Peyer's patch (tissue), 4 donors: ENCODE data around the gene MICAL3. TPM values are rescaled to one million over a fixed set of nuclear protein-coding genes. Genes with fewer than 3 reads are reported as not detected.
A peak's percentile ranks its signal among the peaks of the same experiment; 100 is the strongest.

Experiments used
- DNase-seq, 3 donors: peaks; one replicate each; pipeline ENCODE4 v3.0.0-alpha.2; 2017 to 2019
- H3K27ac ChIP-seq, 4 donors: fragments of 200-600 bp; sonication (generic); one replicate each; pipeline ENCODE4 v1.5.1; 2016 to 2019
- H3K27me3 ChIP-seq, 2 donors: fragments of 200-600 bp; sonication (generic); one replicate each; pipeline ENCODE4 v1.5.1; 2019
- H3K36me3 ChIP-seq, 3 donors: fragments of 200-600 bp; sonication (generic); one replicate each; pipeline ENCODE4 v1.5.1; 2016 to 2019
- H3K4me1 ChIP-seq, 4 donors: fragments of 200-600 bp; sonication (generic); one replicate each; pipeline ENCODE4 v1.5.1; 2016 to 2019
- H3K4me3 ChIP-seq, 4 donors: fragments of 200-600 bp; sonication (generic); 1 replicate in 3 of 4; 2 replicates in 1 of 4; pipeline ENCODE4 v1.5.1; 2016 to 2019; ENCODE audit warnings: mild to moderate bottlenecking in 1 of 4
- H3K9me3 ChIP-seq, 4 donors: fragments of 200-600 bp; sonication (generic); one replicate each; pipeline ENCODE4 v1.5.1; 2016 to 2019; ENCODE audit warnings: mild to moderate bottlenecking in 1 of 4
- CTCF ChIP-seq, 6 experiments: fragments of 450-650 bp in 4 of 6; fragments of 200-600 bp in 2 of 6; sonication (generic) in 1 of 6; IDR thresholded peaks; one replicate each; pipeline ENCODE4 v1.5.1; 2017 to 2019; ENCODE audit warnings: antibody characterized with exemption in 6 of 6, mild to moderate bottlenecking in 3 of 6, moderate library complexity in 1 of 6
- POLR2A ChIP-seq, 2 donors: fragments of 450-650 bp; IDR thresholded peaks; one replicate each; pipeline ENCODE4 v1.5.1; 2017; ENCODE audit warnings: antibody characterized with exemption in 2 of 2, mild to moderate bottlenecking in 2 of 2, moderate library complexity in 2 of 2
- total RNA-seq, 4 donors: library from RNA; depleted of rRNA; stranded (reverse); fragments of >200 nt; gene quantifications; one replicate each; pipeline ENCODE4 v1.1.0, GENCODE V29; 2016

The MICAL3 gene
- total RNA-seq, 4 donors from 2014 or later = 68.5 to 99.1 (median 88.7) TPM

- H3K4me1 ChIP-seq = peaks cover 0 to 21% (median 10%) of the 10 kb centered on the region in 4 donors
- DNase-seq = no peak
Observed at GRCh38 chr22:17982572-17983141, 41.7 kb downstream of the MICAL3 start.

GRCh38 chr22:17981497-17981896 lies 42.9 kb downstream of the MICAL3 start:
- TF ChIP-seq POLR2A (IDR thresholded peaks at IDR 0.05) (no peak), CTCF (IDR thresholded peaks at IDR 0.05) (peak in 1 of 6 experiments; percentile 10)
- no peaks in the 10 kb centered on the region for H3K9me3 ChIP-seq
- no peak overlapping the region for H3K4me3 ChIP-seq
- H3K36me3 ChIP-seq = no peaks in the 10 kb centered on the region
- peak overlapping the region in 2 of 4 donors; percentile 28 to 52 for H3K27ac ChIP-seq
- no peak for DNase-seq
- H3K27me3 ChIP-seq = no peaks in the 10 kb centered on the region
- H3K4me1 ChIP-seq = peaks cover 0 to 21% (median 10%) of the 10 kb centered on the region in 4 donors

More at GRCh38 chr22:17982572-17983141, 41.7 kb downstream of the MICAL3 start:
- Histone ChIP-seq H3K27ac (no peak overlapping the region), H3K9me3 (no peaks in the 10 kb centered on the region), H3K36me3 (no peaks in the 10 kb centered on the region), H3K4me3 (no peak overlapping the region), H3K27me3 (no peaks in the 10 kb centered on the region)
- no peak for TF ChIP-seq CTCF (IDR thresholded peaks at IDR 0.05)
- TF ChIP-seq POLR2A (IDR thresholded peaks at IDR 0.05) = no peak

GRCh38 chr22:17980638-17981051 lies 43.7 kb downstream of the MICAL3 start:
- no peaks in the 10 kb centered on the region for H3K9me3 ChIP-seq
- H3K4me1 ChIP-seq = peaks cover 0 to 21% (median 10%) of the 10 kb centered on the region in 4 donors
- peak overlapping the region; percentile 18 to 64 (median 57) for H3K27ac ChIP-seq
- no peaks in the 10 kb centered on the region for H3K27me3 ChIP-seq
- peak overlapping the region in 2 of 4 donors; percentile 10 to 21 for H3K4me3 ChIP-seq
- TF ChIP-seq POLR2A (IDR thresholded peaks at IDR 0.05) (no peak), CTCF (IDR thresholded peaks at IDR 0.05) (no peak)
- H3K36me3 ChIP-seq = no peaks in the 10 kb centered on the region
- DNase-seq = peak; percentile 72 to 89 (median 86)

GRCh38 chr22:17980015-17980590 lies 44.3 kb downstream of the MICAL3 start:
- no peak for DNase-seq
- peaks cover 0 to 21% (median 10%) of the 10 kb centered on the region in 4 donors for H3K4me1 ChIP-seq
- no peaks in the 10 kb centered on the region for H3K36me3 ChIP-seq
- H3K4me3 ChIP-seq = no peak overlapping the region
- no peaks in the 10 kb centered on the region for H3K27me3 ChIP-seq
- no peak for TF ChIP-seq POLR2A (IDR thresholded peaks at IDR 0.05)
- no peak for TF ChIP-seq CTCF (IDR thresholded peaks at IDR 0.05)
- peak overlapping the region; percentile 18 to 62 (median 46) for H3K27ac ChIP-seq
- no peaks in the 10 kb centered on the region for H3K9me3 ChIP-seq

DNA sequence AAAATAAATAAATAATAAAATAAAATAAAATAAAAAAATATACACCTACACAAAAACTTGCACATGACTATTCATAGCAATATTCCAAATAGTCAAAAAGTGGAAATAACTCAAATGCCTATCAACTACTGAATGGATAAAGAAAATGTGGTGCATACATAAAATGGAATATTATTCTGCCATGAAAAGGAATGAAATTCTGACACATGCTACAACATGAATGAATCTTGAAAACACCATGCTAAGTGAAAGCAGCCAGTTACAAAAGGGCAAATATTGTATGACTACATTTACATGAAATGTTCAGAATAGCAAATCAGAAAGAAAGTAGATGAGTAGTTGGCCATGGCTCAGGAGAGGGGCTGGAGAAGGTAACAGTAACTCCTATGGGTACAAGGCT lies 46.3 kb downstream of the MICAL3 start:
- DNase-seq = no peak
- Histone ChIP-seq H3K4me3 (no peak overlapping the region), H3K4me1 (peaks cover 0 to 21% (median 12%) of the 10 kb centered on the region in 4 donors), H3K27me3 (no peaks in the 10 kb centered on the region), H3K36me3 (peaks cover 0 to 3% (median 0%) of the 10 kb centered on the region in 3 donors), H3K9me3 (no peaks in the 10 kb centered on the region), H3K27ac (no peak overlapping the region)
- TF ChIP-seq POLR2A (IDR thresholded peaks at IDR 0.05) (no peak), CTCF (IDR thresholded peaks at IDR 0.05) (no peak)
